Measurements from ENCODE around the gene FAT1. TPM values are rescaled to one million over a fixed set of nuclear protein-coding genes. Genes with fewer than 3 reads are reported as not detected.

The FAT1 gene
- total and polyA plus RNA-seq, 2 donors (not counting 3 experiments of a cell fraction or from before 2014, with no cell fraction given) = 9.2 to 9.8 TPM

DNA sequence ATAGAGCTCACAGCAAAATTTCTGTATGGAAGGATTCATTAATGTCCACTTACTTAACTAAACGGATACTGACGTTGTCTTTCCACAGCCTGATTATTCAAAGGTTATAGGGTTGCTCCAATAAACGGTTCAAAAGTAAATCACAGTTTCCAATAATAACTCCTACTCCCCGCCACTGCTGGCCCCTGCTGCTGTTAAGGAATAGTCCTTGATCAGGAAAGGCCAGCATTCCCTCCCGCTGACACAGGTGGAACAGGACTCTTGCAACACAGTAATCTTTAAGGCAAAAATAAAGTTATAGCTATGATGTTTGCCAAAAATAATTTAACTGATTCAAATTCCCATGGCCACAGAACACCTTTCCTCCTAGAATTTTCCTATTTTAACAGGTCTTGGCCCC lies 53.9 kb downstream of the FAT1 start:
- dilution Hi-C loops (cut with MboI; ENCODE audit: extremely low pct_ligation_motif_present, low sequenced_read_pairs) (no loop called here), intact Hi-C loops (cut with micrococcal nuclease) (loop anchor here (2.0 kb wide), 1 partner anchor 933 kb away; no protein-coding TSS in a partner anchor)
- Histone ChIP-seq H3K36me3 (ENCODE audit: control insufficient read depth in 2 of 2, extremely low read depth in 1 of 2, insufficient read depth in 2 of 2, low read length in 2 of 2) (no peaks in the 10 kb centered on the region), H3K9me3 (replicated peaks; ENCODE audit: control insufficient read depth, insufficient read depth, low read length) (no peaks in the 10 kb centered on the region), H3K9me1 (replicated peaks; ENCODE audit: control insufficient read depth, extremely low read depth, insufficient read depth, low read length) (no peaks in the 10 kb centered on the region), H3K4me3 (replicated peaks in 1 of 3; ENCODE audit: insufficient read depth in 1 of 3, low read depth in 1 of 3, low read length in 3 of 3) (no peak overlapping the region), H3K4me2 (ENCODE audit: insufficient read depth, low read length) (no peak overlapping the region), H3K27ac (ENCODE audit: insufficient read depth, low read depth, low read length) (no peak overlapping the region), H2AFZ (ENCODE audit: low read depth, low read length) (no peak overlapping the region), H4K20me1 (replicated peaks; ENCODE audit: control insufficient read depth, extremely low read depth, insufficient read depth, low read length) (no peaks in the 10 kb centered on the region), H3K4me1 (ENCODE audit: control insufficient read depth, extremely low read depth, insufficient read depth, low read length) (no peaks in the 10 kb centered on the region), H3K27me3 (ENCODE audit: control insufficient read depth in 2 of 2, insufficient read depth in 2 of 2, low read length in 2 of 2) (no peaks in the 10 kb centered on the region), H3K79me2 (ENCODE audit: control insufficient read depth, insufficient read depth, low read length) (no peaks in the 10 kb centered on the region), H3K9ac (replicated peaks; ENCODE audit: extremely low read depth, insufficient read depth, low read length) (no peak overlapping the region)
- no TSS peak for BruUV-seq (replicated peaks)
- no peak for FAIRE-seq
- POLR2A ChIA-PET = no interaction called here
- TF ChIP-seq POLR2AphosphoS5 (IDR thresholded peaks at IDR 0.05; ENCODE audit: insufficient read depth, low read depth, low read length) (no peak), FOS (IDR thresholded peaks at IDR 0.05; ENCODE audit: borderline replicate concordance, insufficient read depth, low read length) (no peak), EZH2 (IDR thresholded peaks at IDR 0.05; ENCODE audit: borderline replicate concordance, low read depth, low read length, severe bottlenecking) (no peak), JUN (IDR thresholded peaks at IDR 0.05; ENCODE audit: borderline replicate concordance, insufficient read depth, insufficient read length, low read depth) (no peak), GATA2 (IDR thresholded peaks at IDR 0.05; ENCODE audit: insufficient read depth, insufficient read length, low read depth, low read length) (no peak), MYC (IDR thresholded peaks at IDR 0.05; ENCODE audit: low read depth, low read length) (no peak), POLR2A (IDR thresholded peaks at IDR 0.05; ENCODE audit: low read depth, low read length) (no peak)
- TF ChIP-seq, protein P1, sequence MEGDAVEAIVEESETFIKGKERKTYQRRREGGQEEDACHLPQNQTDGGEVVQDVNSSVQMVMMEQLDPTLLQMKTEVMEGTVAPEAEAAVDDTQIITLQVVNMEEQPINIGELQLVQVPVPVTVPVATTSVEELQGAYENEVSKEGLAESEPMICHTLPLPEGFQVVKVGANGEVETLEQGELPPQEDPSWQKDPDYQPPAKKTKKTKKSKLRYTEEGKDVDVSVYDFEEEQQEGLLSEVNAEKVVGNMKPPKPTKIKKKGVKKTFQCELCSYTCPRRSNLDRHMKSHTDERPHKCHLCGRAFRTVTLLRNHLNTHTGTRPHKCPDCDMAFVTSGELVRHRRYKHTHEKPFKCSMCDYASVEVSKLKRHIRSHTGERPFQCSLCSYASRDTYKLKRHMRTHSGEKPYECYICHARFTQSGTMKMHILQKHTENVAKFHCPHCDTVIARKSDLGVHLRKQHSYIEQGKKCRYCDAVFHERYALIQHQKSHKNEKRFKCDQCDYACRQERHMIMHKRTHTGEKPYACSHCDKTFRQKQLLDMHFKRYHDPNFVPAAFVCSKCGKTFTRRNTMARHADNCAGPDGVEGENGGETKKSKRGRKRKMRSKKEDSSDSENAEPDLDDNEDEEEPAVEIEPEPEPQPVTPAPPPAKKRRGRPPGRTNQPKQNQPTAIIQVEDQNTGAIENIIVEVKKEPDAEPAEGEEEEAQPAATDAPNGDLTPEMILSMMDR (IDR thresholded peaks at IDR 0.05; ENCODE audit: extremely low read depth in 1 of 2, insufficient read depth in 1 of 2, low read depth in 1 of 2, low read length in 2 of 2) = no peak
- TF ChIP-seq, protein P2, sequence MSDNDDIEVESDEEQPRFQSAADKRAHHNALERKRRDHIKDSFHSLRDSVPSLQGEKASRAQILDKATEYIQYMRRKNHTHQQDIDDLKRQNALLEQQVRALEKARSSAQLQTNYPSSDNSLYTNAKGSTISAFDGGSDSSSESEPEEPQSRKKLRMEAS (IDR thresholded peaks at IDR 0.05; ENCODE audit: insufficient read depth, insufficient read length) = no peak
- DNase-seq (ENCODE audit: low read depth, low spot score) = no peak
- CTCF ChIA-PET = interaction anchor here (0.7 to 1.1 kb wide), 3 partner anchors 32 to 939 kb away, joined by 3 to 4 read pairs (median 4); no protein-coding TSS in a partner anchor
